OCI-LY1 (cell line): Measurements from ENCODE around the gene LRRFIP1.

Source experiments
- CTCF ChIP-seq: fragments of 200-600 bp; sonication (generic), shearing (Covaris generic); IDR thresholded peaks from 2 replicates; pipeline ENCODE4 v1.5.1; 2017; ENCODE audit warnings: mild to moderate bottlenecking, antibody characterized with exemption, low read length, moderate library complexity, mixed read lengths
- EZH2 ChIP-seq: fragments of 200-600 bp; sonication (generic), shearing (Covaris generic); IDR thresholded peaks from 2 replicates; pipeline ENCODE4 v1.8.0; 2017; ENCODE audit warnings: borderline replicate concordance, mixed run types, mild to moderate bottlenecking, antibody characterized with exemption, low read length, moderate library complexity, mixed read lengths

GRCh38 chr2:237674731-237675276 lies 47.4 kb downstream of the LRRFIP1 start:
- TF ChIP-seq EZH2: no peak
- no peak for TF ChIP-seq CTCF
